Measurements from ENCODE around the gene CASQ2. TPM values are rescaled to one million over a fixed set of nuclear protein-coding genes. Genes with fewer than 3 reads are reported as not detected.

Gene CASQ2
- total and polyA plus RNA-seq, 10 of the 15 experiments (the other 5 are each of a cell fraction or from before 2014, with no cell fraction given) = not detected

DNA sequence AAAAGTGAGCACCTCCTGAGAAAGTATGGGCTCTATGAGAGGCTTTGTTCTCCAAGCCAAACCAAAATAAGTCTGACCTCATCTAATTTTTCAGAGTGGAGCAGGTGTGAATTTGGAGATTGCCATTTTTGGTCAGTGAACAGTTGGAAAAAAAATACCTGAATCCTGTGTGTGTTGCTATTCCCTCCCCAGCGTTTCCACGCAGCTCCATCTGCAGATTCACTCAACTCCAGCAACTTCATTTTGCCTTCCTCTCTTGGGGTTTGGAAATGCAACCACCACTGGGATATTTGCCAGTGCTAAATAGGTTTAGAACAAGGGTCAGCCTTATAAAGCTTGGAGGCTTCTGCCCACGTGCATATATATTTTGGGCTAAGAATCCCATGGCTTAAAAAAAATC is 11.2 kb downstream of the CASQ2 start:
- no peak overlapping the region for H3K27ac ChIP-seq (ENCODE audit: control insufficient read depth, insufficient read depth)
- H3K9ac ChIP-seq (ENCODE audit: control insufficient read depth, insufficient read depth, low read length) = no peak overlapping the region
- FAIRE-seq = no peak
- POLR2A ChIA-PET = no interaction called here
- SMC1A ChIA-PET (ENCODE audit: uncharacterized antibody, unreplicated experiment) = interaction anchor here (0.7 kb wide), 1 partner anchor 54 kb away, joined by 3 read pairs; no protein-coding TSS in a partner anchor
- intact Hi-C loops (cut with micrococcal nuclease; ENCODE audit: unreplicated experiment) (no loop called here), in situ Hi-C loops (cut with MboI) (no loop called here)
- 0% methylated on average over 3 of the region's 3 CpGs for WGBS (ENCODE audit: insufficient coverage, insufficient replicate concordance, low lambda C conversion rate, missing lambda C conversion rate)
- no peaks in the 10 kb centered on the region for H3K36me3 ChIP-seq (ENCODE audit: control insufficient read depth in 2 of 2, insufficient read depth in 2 of 2, low read length in 1 of 2)
- RAD21 ChIA-PET (ENCODE audit: unreplicated experiment) = no interaction called here
- H2AFZ ChIP-seq (ENCODE audit: control insufficient read depth, low read depth, low read length) = no peak overlapping the region
- H3K4me2 ChIP-seq (ENCODE audit: control insufficient read depth, insufficient read depth) = no peak overlapping the region
- no peaks in the 10 kb centered on the region for H4K20me1 ChIP-seq (ENCODE audit: control insufficient read depth, insufficient read depth)
- BruUV-seq (replicated peaks) = no TSS peak
- DNase-seq (ENCODE audit: low read depth, low spot score) = no peak
- H3K79me2 ChIP-seq (ENCODE audit: control insufficient read depth, insufficient read depth, low read length) = no peaks in the 10 kb centered on the region
- no peak for ATAC-seq
- TF ChIP-seq HDGF (IDR thresholded peaks at IDR 0.05) (no peak), ASH2L (IDR thresholded peaks at IDR 0.05; ENCODE audit: borderline replicate concordance, low read depth) (no peak), JUND (IDR thresholded peaks at IDR 0.05; ENCODE audit: low read depth, low read length) (no peak), NR2C1 (IDR thresholded peaks at IDR 0.05) (no peak)
- H3K4me3 ChIP-seq = no peak overlapping the region
- CTCF ChIA-PET = no interaction called here
- H3K27me3 ChIP-seq (replicated peaks in 1 of 2; ENCODE audit: control insufficient read depth in 2 of 2, insufficient read depth in 2 of 2, low read length in 1 of 2) = peaks cover 0 to 2% of the 10 kb centered on the region in 2 experiments; a peak in 1 of 4 replicates
- no peaks in the 10 kb centered on the region for H3K9me3 ChIP-seq (replicated peaks; ENCODE audit: control insufficient read depth, insufficient read depth, low read length)
- no peaks in the 10 kb centered on the region for H3K4me1 ChIP-seq (ENCODE audit: control insufficient read depth, insufficient read depth, low read length)

DNA sequence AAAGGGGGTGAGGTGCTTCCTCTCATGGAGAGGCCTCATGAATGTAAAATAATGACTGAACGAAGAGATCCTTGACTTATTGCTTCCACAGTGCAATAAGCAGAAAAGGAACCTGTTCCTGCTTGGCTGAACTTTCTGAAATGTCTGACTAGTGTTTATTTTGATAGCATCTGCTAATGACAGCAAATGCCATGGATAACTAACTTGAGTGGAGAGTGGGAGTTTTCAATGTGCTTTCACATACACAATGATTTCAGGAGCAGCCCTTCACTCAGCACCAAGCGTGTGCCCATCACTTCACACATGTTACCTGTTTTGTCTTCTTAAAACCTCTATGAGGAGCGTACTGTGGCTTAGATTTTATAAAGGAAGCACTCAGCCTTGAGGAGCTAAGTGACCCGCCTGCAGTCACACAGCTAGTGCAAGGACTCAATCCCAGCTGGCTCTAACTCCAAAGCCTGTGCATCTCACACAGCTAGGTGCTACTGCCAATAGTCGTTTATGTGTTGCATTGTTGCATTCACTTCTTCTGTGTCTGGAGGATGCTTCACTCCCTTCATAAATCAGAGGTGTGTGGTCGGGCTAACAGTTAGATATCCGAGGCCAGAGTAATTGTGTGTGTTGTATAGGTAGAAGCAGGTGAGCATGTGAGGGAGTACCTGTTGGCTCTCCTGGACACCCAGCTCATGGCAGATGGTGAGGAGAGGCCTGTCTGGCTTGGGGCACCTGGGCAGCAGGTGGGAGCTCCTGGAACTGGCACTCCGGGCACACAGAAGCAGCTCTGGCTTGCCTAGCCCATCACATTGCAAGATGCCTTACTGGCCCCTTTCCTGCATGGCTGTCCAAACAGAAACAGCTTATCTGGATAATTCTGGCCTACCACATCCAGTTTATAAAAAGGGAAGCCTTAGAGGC is 12.8 kb downstream of the CASQ2 start:
- no peak for ATAC-seq
- Histone ChIP-seq H3K27me3 (replicated peaks in 1 of 2; ENCODE audit: control insufficient read depth in 2 of 2, insufficient read depth in 2 of 2, low read length in 1 of 2) (peaks cover 0 to 2% of the 10 kb centered on the region in 2 experiments; a peak in 1 of 4 replicates), H3K36me3 (ENCODE audit: control insufficient read depth in 2 of 2, insufficient read depth in 2 of 2, low read length in 1 of 2) (no peaks in the 10 kb centered on the region), H3K4me2 (ENCODE audit: control insufficient read depth, insufficient read depth) (no peak overlapping the region), H3K9me3 (replicated peaks; ENCODE audit: control insufficient read depth, insufficient read depth, low read length) (no peaks in the 10 kb centered on the region), H3K4me1 (ENCODE audit: control insufficient read depth, insufficient read depth, low read length) (no peaks in the 10 kb centered on the region), H3K9ac (ENCODE audit: control insufficient read depth, insufficient read depth, low read length) (no peak overlapping the region), H3K79me2 (ENCODE audit: control insufficient read depth, insufficient read depth, low read length) (no peaks in the 10 kb centered on the region), H3K4me3 (no peak overlapping the region), H3K27ac (ENCODE audit: control insufficient read depth, insufficient read depth) (no peak overlapping the region), H4K20me1 (ENCODE audit: control insufficient read depth, insufficient read depth) (no peaks in the 10 kb centered on the region), H2AFZ (ENCODE audit: control insufficient read depth, low read depth, low read length) (no peak overlapping the region)
- SMC1A ChIA-PET (ENCODE audit: uncharacterized antibody, unreplicated experiment) = interaction anchor here (0.6 kb wide), 1 partner anchor 34 kb away, joined by 3 read pairs; no protein-coding TSS in a partner anchor
- RAD21 ChIA-PET (ENCODE audit: unreplicated experiment) = no interaction called here
- FAIRE-seq = no peak
- 27% methylated on average over 8 of the region's 8 CpGs for WGBS (ENCODE audit: insufficient coverage, insufficient replicate concordance, low lambda C conversion rate, missing lambda C conversion rate)
- POLR2A ChIA-PET = no interaction called here
- CTCF ChIA-PET = interaction anchor here (0.7 kb wide), 1 partner anchor 49 kb away, joined by 6 read pairs; no protein-coding TSS in a partner anchor
- no peak for DNase-seq (ENCODE audit: low read depth, low spot score)
- intact Hi-C loops (cut with micrococcal nuclease; ENCODE audit: unreplicated experiment) (no loop called here), in situ Hi-C loops (cut with MboI) (no loop called here)
- BruUV-seq (replicated peaks) = no TSS peak
- TF ChIP-seq, protein P1, sequence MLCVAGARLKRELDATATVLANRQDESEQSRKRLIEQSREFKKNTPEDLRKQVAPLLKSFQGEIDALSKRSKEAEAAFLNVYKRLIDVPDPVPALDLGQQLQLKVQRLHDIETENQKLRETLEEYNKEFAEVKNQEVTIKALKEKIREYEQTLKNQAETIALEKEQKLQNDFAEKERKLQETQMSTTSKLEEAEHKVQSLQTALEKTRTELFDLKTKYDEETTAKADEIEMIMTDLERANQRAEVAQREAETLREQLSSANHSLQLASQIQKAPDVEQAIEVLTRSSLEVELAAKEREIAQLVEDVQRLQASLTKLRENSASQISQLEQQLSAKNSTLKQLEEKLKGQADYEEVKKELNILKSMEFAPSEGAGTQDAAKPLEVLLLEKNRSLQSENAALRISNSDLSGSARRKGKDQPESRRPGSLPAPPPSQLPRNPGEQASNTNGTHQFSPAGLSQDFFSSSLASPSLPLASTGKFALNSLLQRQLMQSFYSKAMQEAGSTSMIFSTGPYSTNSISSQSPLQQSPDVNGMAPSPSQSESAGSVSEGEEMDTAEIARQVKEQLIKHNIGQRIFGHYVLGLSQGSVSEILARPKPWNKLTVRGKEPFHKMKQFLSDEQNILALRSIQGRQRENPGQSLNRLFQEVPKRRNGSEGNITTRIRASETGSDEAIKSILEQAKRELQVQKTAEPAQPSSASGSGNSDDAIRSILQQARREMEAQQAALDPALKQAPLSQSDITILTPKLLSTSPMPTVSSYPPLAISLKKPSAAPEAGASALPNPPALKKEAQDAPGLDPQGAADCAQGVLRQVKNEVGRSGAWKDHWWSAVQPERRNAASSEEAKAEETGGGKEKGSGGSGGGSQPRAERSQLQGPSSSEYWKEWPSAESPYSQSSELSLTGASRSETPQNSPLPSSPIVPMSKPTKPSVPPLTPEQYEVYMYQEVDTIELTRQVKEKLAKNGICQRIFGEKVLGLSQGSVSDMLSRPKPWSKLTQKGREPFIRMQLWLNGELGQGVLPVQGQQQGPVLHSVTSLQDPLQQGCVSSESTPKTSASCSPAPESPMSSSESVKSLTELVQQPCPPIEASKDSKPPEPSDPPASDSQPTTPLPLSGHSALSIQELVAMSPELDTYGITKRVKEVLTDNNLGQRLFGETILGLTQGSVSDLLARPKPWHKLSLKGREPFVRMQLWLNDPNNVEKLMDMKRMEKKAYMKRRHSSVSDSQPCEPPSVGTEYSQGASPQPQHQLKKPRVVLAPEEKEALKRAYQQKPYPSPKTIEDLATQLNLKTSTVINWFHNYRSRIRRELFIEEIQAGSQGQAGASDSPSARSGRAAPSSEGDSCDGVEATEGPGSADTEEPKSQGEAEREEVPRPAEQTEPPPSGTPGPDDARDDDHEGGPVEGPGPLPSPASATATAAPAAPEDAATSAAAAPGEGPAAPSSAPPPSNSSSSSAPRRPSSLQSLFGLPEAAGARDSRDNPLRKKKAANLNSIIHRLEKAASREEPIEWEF (IDR thresholded peaks at IDR 0.05; ENCODE audit: insufficient replicate concordance, low read depth, low read length) = no peak
- no peak for TF ChIP-seq TCF12 (IDR thresholded peaks at IDR 0.05; ENCODE audit: low read depth, low read length)
- TF ChIP-seq ETV6 (conservative IDR thresholded peaks at IDR 0.05 in 1 of 2, IDR thresholded peaks at IDR 0.05 in 1 of 2; ENCODE audit: borderline replicate concordance in 1 of 2, low read depth in 1 of 2) = no peak
- TF ChIP-seq SMARCA5 (IDR thresholded peaks at IDR 0.05) = no peak
- TF ChIP-seq NFYB (IDR thresholded peaks at IDR 0.05; ENCODE audit: insufficient read depth, low read depth, low read length) = no peak
- no peak for TF ChIP-seq RAD51 (IDR thresholded peaks at IDR 0.05)
- TF ChIP-seq PML (IDR thresholded peaks at IDR 0.05; ENCODE audit: low read length) = no peak
- TF ChIP-seq NFYA (IDR thresholded peaks at IDR 0.05; ENCODE audit: borderline replicate concordance, low read depth, low read length) = no peak
